Sigmoid colon (tissue), 7 donors: ENCODE data around the gene COL5A2. TPM values are rescaled to one million over a fixed set of nuclear protein-coding genes. Genes with fewer than 3 reads are reported as not detected.

Experiments
- DNase-seq: peaks from one replicate; pipeline ENCODE4 v3.0.0-alpha.2; 2019
- H3K27ac ChIP-seq, 4 donors: fragments of 200-600 bp; sonication (generic); one replicate each; pipeline ENCODE4 v1.5.1; 2016 to 2019; ENCODE audit warnings: mild to moderate bottlenecking in 1 of 4
- H3K27me3 ChIP-seq, 3 donors: fragments of 200-600 bp; sonication (generic); one replicate each; pipeline ENCODE4 v1.5.1; 2019; ENCODE audit warnings: mild to moderate bottlenecking in 1 of 3
- H3K36me3 ChIP-seq, 4 donors: fragments of 200-600 bp; sonication (generic); one replicate each; pipeline ENCODE4 v1.5.1; 2016 to 2019
- H3K4me1 ChIP-seq, 4 donors: fragments of 200-600 bp; sonication (generic); one replicate each; pipeline ENCODE4 v1.5.1; 2017 to 2019
- H3K4me3 ChIP-seq, 4 donors: fragments of 200-600 bp; sonication (generic); one replicate each; pipeline ENCODE4 v1.5.1; 2017 to 2019; ENCODE audit warnings: mild to moderate bottlenecking in 2 of 4, moderate library complexity in 1 of 4
- H3K9me3 ChIP-seq, 4 donors: fragments of 200-600 bp in 3 of 4; sonication (generic) in 3 of 4; one replicate each; pipeline versions ENCODE4 v1.5.1 to v1.6.1; 2013 to 2019
- CTCF ChIP-seq, 4 experiments: fragments of 450-650 bp in 3 of 4; fragments of 200-600 bp in 1 of 4; IDR thresholded peaks; one replicate each; pipeline ENCODE4 v1.5.1; 2016 to 2019; ENCODE audit warnings: antibody characterized with exemption in 4 of 4, mild to moderate bottlenecking in 3 of 4, moderate library complexity in 2 of 4
- EP300 ChIP-seq, 4 donors: sonication (generic); formaldehyde crosslinking; IDR thresholded peaks; one replicate each; pipeline ENCODE4 v1.6.1; 2017; ENCODE audit warnings: antibody characterized with exemption in 4 of 4
- POLR2A ChIP-seq, 2 donors: fragments of 450-650 bp; IDR thresholded peaks; one replicate each; pipeline ENCODE4 v1.6.1; 2016; ENCODE audit warnings: antibody characterized with exemption in 2 of 2, mild to moderate bottlenecking in 2 of 2, moderate library complexity in 2 of 2
- POLR2AphosphoS5 ChIP-seq, 4 donors: sonication (generic); formaldehyde crosslinking; IDR thresholded peaks; one replicate each; pipeline ENCODE4 v1.6.1; 2017; ENCODE audit warnings: antibody characterized with exemption in 4 of 4
- WGBS, 2 donors: extraction: QIAGEN DNeasy Blood & Tissue Kit; methylation state at CpG; one replicate each; pipeline ENCODE4 v1.1.7; 2013; 5-methylcytosine and 5-hydroxymethylcytosine counted together
- intact Hi-C: fragments of 100-400 bp; cut with DNase I; formaldehyde crosslinking; loops from one replicate; pipeline ENCODE4 v1.15.1; 2023
- polyA plus RNA-seq, 3 donors: library from polyadenylated mRNA; stranded (reverse); fragments of 200-250 nt; gene quantifications; one replicate each; pipeline ENCODE4 v1.2.3, GENCODE V29; 2013
- total RNA-seq, 4 donors: library from RNA; depleted of rRNA; stranded (reverse); fragments of >200 nt; gene quantifications; one replicate each; pipeline ENCODE4 v1.1.0, GENCODE V29; 2016
- donor health status: healthy with polysubstance abuse.
- donor health status: Bipolar disorder and iron deficiency.
- donor health status: healthy.

COL5A2 gene
- total and polyA plus RNA-seq, 7 donors = 3.6 to 164 (median 60.9) TPM

DNA sequence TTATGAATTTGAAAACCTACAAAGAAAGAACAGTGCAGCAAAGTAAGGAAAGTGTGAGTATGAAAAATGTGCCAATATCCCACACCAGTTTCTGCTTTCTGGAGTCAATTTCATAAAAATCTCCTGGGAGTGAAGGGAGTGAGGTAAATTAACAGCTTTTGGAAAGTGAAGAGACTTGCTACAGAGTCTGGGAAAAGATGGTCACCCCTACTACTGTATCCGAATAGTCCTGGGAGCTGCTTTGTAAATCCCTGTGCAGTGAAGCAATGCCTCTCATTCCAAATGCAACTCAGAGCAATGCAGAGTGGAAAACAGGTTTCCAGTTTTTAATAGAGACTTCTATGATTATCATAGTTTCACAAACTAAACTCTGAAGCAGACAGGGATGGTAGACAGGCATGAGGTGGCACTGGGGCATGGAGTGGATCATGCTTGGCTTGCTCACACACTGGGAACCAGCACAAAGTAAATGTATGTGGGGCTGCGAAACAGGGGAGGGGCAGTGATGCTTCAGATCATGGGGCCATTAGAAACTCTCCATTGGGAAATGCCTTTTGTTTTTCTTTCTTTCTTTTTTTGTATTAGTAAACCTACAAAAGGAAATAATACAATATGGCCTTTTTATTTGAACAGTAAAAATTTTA is 10.6 kb downstream of the COL5A2 start:
- TF ChIP-seq POLR2AphosphoS5 (IDR thresholded peaks at IDR 0.05) (no peak), EP300 (IDR thresholded peaks at IDR 0.05) (no peak), POLR2A (IDR thresholded peaks at IDR 0.05) (no peak), CTCF (IDR thresholded peaks at IDR 0.05) (no peak)
- WGBS, 2 donors = 85 to 88% methylated on average over 2 of the region's 2 CpGs
- Histone ChIP-seq H3K27me3 (no peaks in the 10 kb centered on the region), H3K9me3 (no peaks in the 10 kb centered on the region), H3K36me3 (no peaks in the 10 kb centered on the region), H3K4me3 (no peak overlapping the region), H3K27ac (peak overlapping the region in 2 of 4 donors; percentile 25 to 30), H3K4me1 (peaks cover 0 to 84% (median 73%) of the 10 kb centered on the region in 4 donors)
- intact Hi-C loops = no loop called here
- DNase-seq = no peak

DNA sequence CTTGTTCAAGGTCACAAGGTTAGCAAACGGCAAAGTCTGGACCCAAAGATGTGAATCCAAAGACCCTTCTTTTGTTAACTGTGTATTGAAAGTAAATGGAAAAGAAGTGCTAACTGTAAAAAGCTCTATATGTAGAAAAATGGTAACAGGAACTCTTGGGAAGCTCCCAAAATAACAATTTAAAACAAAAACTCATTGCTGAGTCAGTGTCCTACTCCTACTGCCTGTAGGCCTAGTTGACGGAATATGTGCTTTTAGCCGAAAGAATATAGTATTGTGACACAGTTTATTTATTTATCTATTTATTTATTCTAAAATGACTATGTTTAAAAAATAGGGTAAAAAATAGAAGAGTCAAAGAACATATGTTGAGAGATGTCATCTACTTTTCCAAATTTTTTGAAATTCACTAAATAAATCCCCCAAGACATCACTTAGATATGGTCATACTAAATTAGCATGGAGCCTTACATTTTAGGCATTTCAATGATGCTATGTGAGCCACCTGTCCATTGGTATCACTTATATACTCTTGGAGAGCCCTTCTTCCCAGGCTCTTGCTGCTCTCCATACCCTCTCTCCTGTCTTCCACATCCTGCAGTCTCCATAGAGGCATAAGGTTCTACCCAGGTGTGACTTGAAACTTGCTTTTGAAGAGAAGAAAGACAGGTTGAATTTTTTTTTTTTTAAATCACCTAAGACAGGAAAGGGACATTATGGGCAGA is 13.7 kb downstream of the COL5A2 start:
- no peaks in the 10 kb centered on the region for H3K36me3 ChIP-seq
- H3K9me3 ChIP-seq = no peaks in the 10 kb centered on the region
- TF ChIP-seq CTCF (IDR thresholded peaks at IDR 0.05) (no peak), EP300 (IDR thresholded peaks at IDR 0.05) (no peak), POLR2AphosphoS5 (IDR thresholded peaks at IDR 0.05) (no peak), POLR2A (IDR thresholded peaks at IDR 0.05) (no peak)
- no peaks in the 10 kb centered on the region for H3K27me3 ChIP-seq
- no peak for DNase-seq
- H3K4me1 ChIP-seq = peaks cover 0 to 84% (median 72%) of the 10 kb centered on the region in 4 donors
- H3K4me3 ChIP-seq = no peak overlapping the region
- peak overlapping the region in 3 of 4 donors; percentile 12 to 77 (median 68) for H3K27ac ChIP-seq
- WGBS, 2 donors = 88 to 90% methylated on average over 3 of the region's 3 CpGs
- intact Hi-C loops = no loop called here

DNA sequence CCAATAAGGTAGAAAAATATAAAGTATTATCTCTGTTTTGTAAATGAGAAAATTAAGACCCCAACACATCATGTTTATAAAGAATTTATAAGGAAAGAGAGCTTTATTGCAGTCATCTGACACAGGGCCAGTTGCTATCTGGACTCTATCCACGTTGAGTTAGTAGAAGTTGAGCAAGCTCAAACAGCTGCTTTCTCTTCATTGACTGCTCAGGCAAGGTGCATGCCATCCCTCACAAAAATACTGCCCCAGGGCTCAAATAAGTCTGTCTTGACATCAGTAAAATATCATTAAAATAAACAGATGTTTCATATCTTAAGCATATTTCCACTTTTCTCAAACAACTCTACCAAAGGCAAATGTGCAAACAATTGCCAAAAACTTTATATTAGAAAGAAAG is 14.8 kb downstream of the COL5A2 start:
- no peaks in the 10 kb centered on the region for H3K27me3 ChIP-seq
- H3K27ac ChIP-seq = peak overlapping the region; percentile 52 to 77 (median 65)
- H3K4me1 ChIP-seq = peaks cover 0 to 80% (median 69%) of the 10 kb centered on the region in 4 donors
- intact Hi-C loops = no loop called here
- 15 to 42% methylated on average over 1 of the region's 1 CpG for WGBS, 2 donors
- peak in 1 of 4 donors; percentile 9 for TF ChIP-seq POLR2AphosphoS5 (IDR thresholded peaks at IDR 0.05)
- TF ChIP-seq POLR2A (IDR thresholded peaks at IDR 0.05) = no peak
- H3K4me3 ChIP-seq = no peak overlapping the region
- DNase-seq = peak; percentile 66
- no peaks in the 10 kb centered on the region for H3K9me3 ChIP-seq
- H3K36me3 ChIP-seq = no peaks in the 10 kb centered on the region

- no peak for DNase-seq
- intact Hi-C loops = no loop called here
- no peak for TF ChIP-seq EP300 (IDR thresholded peaks at IDR 0.05)
- TF ChIP-seq POLR2A (IDR thresholded peaks at IDR 0.05) = no peak
- TF ChIP-seq POLR2AphosphoS5 (IDR thresholded peaks at IDR 0.05) = no peak
- TF ChIP-seq CTCF (IDR thresholded peaks at IDR 0.05) = no peak
- WGBS, 2 donors = 56 to 62% methylated on average over 3 of the region's 3 CpGs
- H3K4me3 ChIP-seq = no peak overlapping the region
- H3K4me1 ChIP-seq = peaks cover 0 to 79% (median 70%) of the 10 kb centered on the region in 4 donors
- H3K9me3 ChIP-seq = no peaks in the 10 kb centered on the region
- H3K36me3 ChIP-seq = no peaks in the 10 kb centered on the region
- H3K27me3 ChIP-seq = no peaks in the 10 kb centered on the region
- H3K27ac ChIP-seq = peak overlapping the region; percentile 52 to 77 (median 65)
Measured at GRCh38 chr2:189163889-189164288, 15.7 kb downstream of the COL5A2 start.

DNA sequence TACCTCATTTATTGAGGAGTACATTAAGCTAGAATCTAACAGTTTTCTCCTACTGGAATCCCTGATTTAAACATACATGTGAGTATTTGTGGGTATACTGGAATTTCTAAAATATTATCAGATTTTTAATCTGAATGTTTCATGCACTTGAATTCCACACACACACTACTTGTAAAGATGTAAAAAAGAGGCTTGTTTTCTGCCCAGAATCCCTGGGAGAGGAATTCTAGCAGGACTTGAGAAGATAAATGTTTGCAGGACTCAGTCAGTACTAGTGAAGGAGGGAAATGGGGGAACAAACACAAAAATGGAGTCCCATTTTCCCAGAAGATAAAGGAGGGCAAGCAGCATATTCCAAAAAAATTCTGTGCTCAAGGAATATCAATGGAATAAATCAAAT is 17.0 kb downstream of the COL5A2 start:
- Histone ChIP-seq H3K27ac (peak overlapping the region in 1 of 4 donors; percentile 77), H3K27me3 (no peaks in the 10 kb centered on the region), H3K4me3 (no peak overlapping the region), H3K4me1 (peaks cover 0 to 80% (median 70%) of the 10 kb centered on the region in 4 donors), H3K9me3 (no peaks in the 10 kb centered on the region), H3K36me3 (no peaks in the 10 kb centered on the region)
- no peak for DNase-seq
- intact Hi-C loops = no loop called here
- TF ChIP-seq CTCF (IDR thresholded peaks at IDR 0.05) = no peak
- TF ChIP-seq EP300 (IDR thresholded peaks at IDR 0.05) = no peak
